Immature natural killer cell (primary cell): ENCODE measurements around the gene OSBPL6. TPM values are rescaled to one million over a fixed set of nuclear protein-coding genes. Genes with fewer than 3 reads are reported as not detected.
"Not testable (repeated sequence)": the region's sequence is repeated elsewhere in the genome, so short reads cannot be mapped to it uniquely, and the experiment has no call there.

ENCODE experiments used
- DNase-seq, 3 donors: peaks; one replicate each; pipeline ENCODE4 v3.0.0; 2022; ENCODE audit warnings: mixed read lengths in 1 of 3
- H3K27ac Mint-ChIP-seq, 6 donors: one replicate each; pipeline ENCODE4 v1.8.0; 2020; ENCODE audit warnings: mixed read lengths in 6 of 6, mild to moderate bottlenecking in 5 of 6, inconsistent platforms in 4 of 6, moderate library complexity in 3 of 6
- H3K27me3 Mint-ChIP-seq, 3 donors: one replicate each; pipeline ENCODE4 v1.8.0; 2020 to 2021; ENCODE audit warnings: low read depth in 3 of 3, mild to moderate bottlenecking in 3 of 3, mixed read lengths in 3 of 3, moderate library complexity in 3 of 3, inconsistent platforms in 1 of 3
- H3K36me3 Mint-ChIP-seq, 3 donors: one replicate each; pipeline ENCODE4 v1.8.0; 2020; ENCODE audit warnings: mixed read lengths in 3 of 3, inconsistent platforms in 2 of 3, mild to moderate bottlenecking in 2 of 3
- H3K4me1 Mint-ChIP-seq, 2 donors: one replicate each; pipeline ENCODE4 v1.8.0; 2020; ENCODE audit warnings: inconsistent platforms in 2 of 2, mild to moderate bottlenecking in 2 of 2, mixed read lengths in 2 of 2, moderate library complexity in 1 of 2
- H3K4me3 Mint-ChIP-seq, 5 donors: one replicate each; pipeline ENCODE4 v1.8.0; 2020; ENCODE audit warnings: mild to moderate bottlenecking in 5 of 5, mixed read lengths in 5 of 5, inconsistent platforms in 3 of 5, moderate library complexity in 3 of 5
- H3K9me3 Mint-ChIP-seq, 6 donors: one replicate each; pipeline ENCODE4 v1.8.0; 2020; ENCODE audit warnings: mild to moderate bottlenecking in 6 of 6, mixed read lengths in 6 of 6, inconsistent platforms in 4 of 6, moderate library complexity in 3 of 6
- polyA plus RNA-seq, 3 donors: library from polyadenylated mRNA; unstranded; fragments of 300-500 nt; fragmentation: Illumina TruSeq; gene quantifications; one replicate each; pipeline ENCODE4 v1.2.3, GENCODE V29; 2021

OSBPL6 gene
- polyA plus RNA-seq, 3 donors from 2014 or later: not detected

DNA sequence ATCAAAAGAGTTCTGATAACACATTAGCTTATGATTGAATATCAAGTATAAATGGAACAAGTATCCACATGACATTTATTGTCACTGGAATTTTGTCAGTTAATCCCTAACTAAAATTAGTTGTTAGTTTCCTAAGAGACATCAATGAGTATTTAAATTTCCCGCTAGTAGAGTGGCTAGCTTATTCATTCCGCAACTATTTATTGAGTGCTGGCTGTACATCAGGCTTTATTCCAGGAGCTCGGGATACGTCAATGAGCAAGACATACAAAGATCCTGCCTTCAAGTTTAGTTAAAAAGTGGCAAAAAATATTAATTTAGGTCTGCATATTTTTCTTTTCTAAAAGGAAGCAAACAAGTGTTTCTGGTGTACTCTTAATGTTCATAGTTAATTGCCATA, 197.4 kb downstream of the OSBPL6 start:
- Mint-ChIP-seq H3K4me1 (no peaks in the 10 kb centered on the region), H3K27me3 (peaks cover 1 to 4% (median 3%) of the 10 kb centered on the region in 3 donors), H3K27ac (no peak overlapping the region), H3K4me3 (no peak overlapping the region), H3K36me3 (no peaks in the 10 kb centered on the region), H3K9me3 (no peaks in the 10 kb centered on the region)
- DNase-seq: no peak

DNA sequence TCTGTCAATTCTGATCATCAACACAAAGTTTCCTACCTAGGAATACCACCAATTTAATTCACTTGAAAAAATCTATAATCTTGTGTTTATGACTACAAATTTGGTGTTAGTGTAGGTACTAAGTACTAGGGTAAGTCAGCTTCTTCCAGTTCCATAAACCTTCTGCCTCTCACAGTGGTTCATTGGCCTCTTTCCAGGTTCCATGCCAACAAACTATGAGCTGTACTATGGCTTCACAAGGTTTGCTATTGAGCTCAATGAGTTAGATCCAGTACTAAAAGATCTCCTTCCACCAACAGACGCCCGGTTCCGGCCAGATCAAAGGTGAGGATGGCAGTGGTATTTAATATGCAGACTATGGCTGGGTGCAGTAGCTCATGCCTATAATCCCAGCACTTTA, 197.9 kb downstream of the OSBPL6 start:
- Mint-ChIP-seq H3K4me3 (no peak overlapping the region), H3K27me3 (peaks cover 1 to 4% (median 3%) of the 10 kb centered on the region in 3 donors), H3K4me1 (no peaks in the 10 kb centered on the region), H3K27ac (no peak overlapping the region), H3K9me3 (no peaks in the 10 kb centered on the region), H3K36me3 (no peaks in the 10 kb centered on the region)
- no peak for DNase-seq

- no peak for DNase-seq
- no peaks in the 10 kb centered on the region for H3K36me3 Mint-ChIP-seq
These were observed 200.5 kb downstream of the OSBPL6 start for GRCh38 chr2:178394859-178395258.

GRCh38 chr2:178395295-178395694, 201.0 kb downstream of the OSBPL6 start:
- Mint-ChIP-seq H3K9me3 (no peaks in the 10 kb centered on the region), H3K4me3 (no peak overlapping the region), H3K36me3 (no peaks in the 10 kb centered on the region), H3K27ac (no peak overlapping the region), H3K27me3 (peaks cover 0 to 2% (median 0%) of the 10 kb centered on the region in 3 donors), H3K4me1 (no peaks in the 10 kb centered on the region)
- DNase-seq: no peak

More at GRCh38 chr2:178394859-178395258, 200.5 kb downstream of the OSBPL6 start:
- no peak overlapping the region for H3K27ac Mint-ChIP-seq
- peaks cover 0 to 2% (median 0%) of the 10 kb centered on the region in 3 donors for H3K27me3 Mint-ChIP-seq
- H3K4me3 Mint-ChIP-seq: no peak overlapping the region
- no peaks in the 10 kb centered on the region for H3K9me3 Mint-ChIP-seq
- H3K4me1 Mint-ChIP-seq: no peaks in the 10 kb centered on the region

DNA sequence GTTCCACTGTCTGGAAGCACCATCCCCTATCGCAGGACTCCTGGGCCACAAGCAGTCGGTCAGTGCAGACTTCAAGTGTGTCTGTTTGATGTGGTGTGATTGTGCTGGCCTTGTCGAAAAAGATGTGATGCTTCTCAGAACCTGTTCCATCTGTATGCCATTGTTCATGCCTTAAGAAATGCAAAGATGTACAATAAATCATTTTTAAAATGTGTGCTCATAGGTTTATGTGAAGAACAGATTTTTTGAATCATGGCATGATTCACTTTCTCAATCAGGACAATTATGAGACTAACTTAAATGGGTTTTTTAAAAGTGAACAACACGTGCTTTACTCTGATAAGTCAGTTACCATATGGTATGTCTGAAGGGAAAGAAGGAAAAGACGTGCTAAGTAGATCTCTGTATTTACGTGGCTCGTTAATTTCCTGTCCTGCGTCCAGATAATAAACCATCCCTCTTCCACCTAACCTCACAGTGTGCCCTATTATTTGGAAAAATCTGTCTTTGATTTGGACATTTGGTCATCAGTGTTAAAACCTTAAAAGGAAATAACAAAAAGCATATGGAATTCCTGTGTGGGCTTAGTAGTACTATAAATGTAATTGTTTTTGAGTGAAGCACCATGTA, 201.7 kb downstream of the OSBPL6 start:
- H3K4me3 Mint-ChIP-seq: no peak overlapping the region
- H3K9me3 Mint-ChIP-seq: no peaks in the 10 kb centered on the region
- no peak for DNase-seq
- no peaks in the 10 kb centered on the region for H3K4me1 Mint-ChIP-seq
- H3K36me3 Mint-ChIP-seq: no peaks in the 10 kb centered on the region
- H3K27ac Mint-ChIP-seq: no peak overlapping the region
- H3K27me3 Mint-ChIP-seq: peaks cover 0 to 2% (median 2%) of the 10 kb centered on the region in 3 donors

DNA sequence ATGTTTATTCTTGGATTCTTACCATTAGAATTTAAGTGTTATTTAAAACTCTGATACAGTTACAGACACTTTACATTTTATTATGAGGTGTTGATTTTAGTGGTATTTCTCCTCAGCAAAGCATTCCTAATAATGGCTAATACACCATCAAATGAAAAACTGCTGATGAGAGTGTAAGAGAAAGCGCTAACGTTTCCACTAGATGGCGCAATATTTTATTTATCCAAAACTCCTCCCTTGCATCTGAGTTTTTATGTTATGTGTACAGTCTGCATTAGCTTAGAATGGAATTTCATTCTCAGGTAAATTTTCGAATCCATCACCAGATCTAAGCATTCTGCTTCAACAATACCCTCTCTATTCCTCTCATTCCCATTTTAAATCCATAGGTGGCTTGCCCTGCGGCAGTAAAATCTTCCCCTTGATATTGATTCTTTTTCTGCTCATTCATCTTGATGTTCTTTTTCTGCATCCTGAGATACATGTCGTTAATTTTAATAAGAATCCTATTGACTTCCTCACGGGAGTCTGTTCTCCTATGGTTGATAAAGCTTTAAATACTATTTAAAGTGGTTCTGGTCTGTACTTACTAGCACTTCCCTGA, 202.8 kb downstream of the OSBPL6 start:
- H3K4me3 Mint-ChIP-seq: no peak overlapping the region
- DNase-seq: peak; percentile 5 to 27 (median 22)
- no peaks in the 10 kb centered on the region for H3K9me3 Mint-ChIP-seq
- no peak overlapping the region for H3K27ac Mint-ChIP-seq
- no peaks in the 10 kb centered on the region for H3K4me1 Mint-ChIP-seq
- peaks cover 0 to 2% (median 2%) of the 10 kb centered on the region in 3 donors for H3K27me3 Mint-ChIP-seq
- H3K36me3 Mint-ChIP-seq: no peaks in the 10 kb centered on the region

DNA sequence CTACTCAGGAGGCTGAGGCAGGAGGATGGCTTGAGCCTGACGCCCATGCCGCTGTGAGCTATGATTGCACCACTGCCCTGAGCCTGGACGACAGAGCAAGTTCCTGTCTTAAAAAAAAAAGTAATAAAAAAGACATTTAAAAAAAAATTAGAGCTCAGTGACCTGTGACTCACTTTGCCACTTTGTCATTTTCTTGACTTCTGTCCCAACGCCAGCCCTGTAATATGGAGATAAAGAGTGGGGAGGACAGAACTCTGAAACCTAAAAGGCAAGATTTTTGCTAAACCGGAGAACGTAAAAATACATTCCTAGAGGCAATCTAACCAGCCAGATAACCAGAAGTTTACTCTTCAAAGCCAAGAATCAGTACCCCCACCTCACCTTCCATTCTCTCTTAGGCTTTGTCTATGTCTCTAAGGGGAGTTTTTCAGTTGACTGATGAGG, 207.7 kb downstream of the OSBPL6 start:
- Mint-ChIP-seq H3K36me3 (no peaks in the 10 kb centered on the region), H3K4me3 (no peak overlapping the region), H3K9me3 (no peaks in the 10 kb centered on the region), H3K4me1 (no peaks in the 10 kb centered on the region), H3K27me3 (peaks cover 2 to 5% (median 3%) of the 10 kb centered on the region in 3 donors), H3K27ac (no peak overlapping the region)
- DNase-seq: no peak

GRCh38 chr2:178403671-178404306, 209.5 kb downstream of the OSBPL6 start:
- H3K4me1 Mint-ChIP-seq: no peaks in the 10 kb centered on the region
- DNase-seq: no peak
- H3K36me3 Mint-ChIP-seq: no peaks in the 10 kb centered on the region
- no peak overlapping the region for H3K4me3 Mint-ChIP-seq
- no peak overlapping the region for H3K27ac Mint-ChIP-seq
- no peaks in the 10 kb centered on the region for H3K9me3 Mint-ChIP-seq
- H3K27me3 Mint-ChIP-seq: peaks cover 2 to 5% (median 4%) of the 10 kb centered on the region in 3 donors

GRCh38 chr2:178404368-178404767, 210.1 kb downstream of the OSBPL6 start:
- Mint-ChIP-seq H3K4me1 (no peaks in the 10 kb centered on the region), H3K27ac (no peak overlapping the region), H3K9me3 (no peaks in the 10 kb centered on the region), H3K36me3 (no peaks in the 10 kb centered on the region), H3K4me3 (no peak overlapping the region), H3K27me3 (peaks cover 2 to 5% (median 4%) of the 10 kb centered on the region in 3 donors)
- no peak for DNase-seq

- DNase-seq: no peak
- H3K27me3 Mint-ChIP-seq: peaks cover 2 to 9% (median 6%) of the 10 kb centered on the region in 3 donors
- peaks cover 10 to 14% of the 10 kb centered on the region in 2 donors for H3K4me1 Mint-ChIP-seq
- no peak overlapping the region for H3K27ac Mint-ChIP-seq
- no peaks in the 10 kb centered on the region for H3K9me3 Mint-ChIP-seq
- no peak overlapping the region for H3K4me3 Mint-ChIP-seq
- H3K36me3 Mint-ChIP-seq: no peaks in the 10 kb centered on the region
These were observed 214.9 kb downstream of the OSBPL6 start for GRCh38 chr2:178409261-178409660.

- H3K27ac Mint-ChIP-seq: peak overlapping the region in 1 of 6 donors; percentile 11
These were observed 217.7 kb downstream of the OSBPL6 start for GRCh38 chr2:178412047-178412446.

DNA sequence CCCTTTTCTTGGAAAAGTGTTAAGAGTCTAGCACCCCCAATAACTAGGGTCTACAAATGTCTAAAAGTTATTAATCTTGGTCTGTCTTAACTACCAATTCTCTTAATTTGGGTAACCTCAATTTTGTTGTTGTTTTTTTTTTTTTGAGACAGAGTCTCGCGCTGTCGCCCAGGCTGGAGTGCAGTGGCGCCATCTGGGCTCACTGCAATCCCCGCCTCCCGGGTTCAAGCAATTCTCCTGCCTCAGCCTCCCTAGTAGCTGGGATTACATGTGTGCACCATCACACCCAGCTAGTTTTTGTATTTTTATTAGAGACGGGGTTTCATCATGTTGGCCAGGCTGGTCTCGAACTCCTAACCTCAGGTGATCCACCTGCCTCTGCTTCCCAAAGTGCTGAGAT, 218.1 kb downstream of the OSBPL6 start:
- peaks cover 20 to 25% of the 10 kb centered on the region in 2 donors for H3K4me1 Mint-ChIP-seq
- H3K9me3 Mint-ChIP-seq, DNase-seq, H3K36me3 Mint-ChIP-seq, H3K27me3 Mint-ChIP-seq: not testable (repeated sequence)
- peak overlapping the region in 3 of 6 donors; percentile 83 to 94 (median 94) for H3K27ac Mint-ChIP-seq
- H3K4me3 Mint-ChIP-seq: peak overlapping the region in 3 of 5 donors; percentile 86 to 95 (median 91)

More at GRCh38 chr2:178412047-178412446, 217.7 kb downstream of the OSBPL6 start:
- H3K4me3 Mint-ChIP-seq: peak overlapping the region in 3 of 5 donors; percentile 16 to 21 (median 17)
- peaks cover 0 to 8% (median 2%) of the 10 kb centered on the region in 3 donors for H3K27me3 Mint-ChIP-seq
- no peaks in the 10 kb centered on the region for H3K36me3 Mint-ChIP-seq
- peaks cover 20 to 25% of the 10 kb centered on the region in 2 donors for H3K4me1 Mint-ChIP-seq
- no peaks in the 10 kb centered on the region for H3K9me3 Mint-ChIP-seq
- DNase-seq: no peak

GRCh38 chr2:178413472-178414265, 219.4 kb downstream of the OSBPL6 start:
- Mint-ChIP-seq H3K27me3 (peaks cover 0 to 7% (median 2%) of the 10 kb centered on the region in 3 donors), H3K4me1 (peaks cover 20 to 25% of the 10 kb centered on the region in 2 donors), H3K36me3 (no peaks in the 10 kb centered on the region), H3K27ac (peak overlapping the region; percentile 81 to 96 (median 90)), H3K9me3 (no peaks in the 10 kb centered on the region), H3K4me3 (peak overlapping the region; percentile 86 to 97 (median 94))
- peak; percentile 73 to 80 (median 78) for DNase-seq
